GM13977 (cell line): ENCODE results near the gene SLC22A4.

Experiments used
- DNase-seq: peaks from one replicate; pipeline ENCODE4 v3.0.0; 2012; ENCODE audit warnings: low spot score
- in situ Hi-C: fragments of 300-500 bp; cut with MboI; formaldehyde crosslinking; loops from one replicate; pipeline ENCODE4 v1.12.0; 2022; ENCODE audit warnings: low sequenced_read_pairs, low pct_unique_long_range_greater_than_20kb, mixed read lengths, inconsistent platforms; ENCODE audit not compliant: unreplicated experiment
- TF ChIP-seq, protein P1 (sequence below): IDR thresholded peaks from 2 replicates; pipeline ENCODE4 v1.5.1; 2012; ENCODE audit warnings: mild to moderate bottlenecking, control low read depth; ENCODE audit not compliant: insufficient read depth; ENCODE audit errors: extremely low read depth, missing control alignments

Gene SLC22A4

GRCh38 chr5:132300577-132301343, 6.6 kb downstream of the SLC22A4 start:
- TF ChIP-seq, protein P1, sequence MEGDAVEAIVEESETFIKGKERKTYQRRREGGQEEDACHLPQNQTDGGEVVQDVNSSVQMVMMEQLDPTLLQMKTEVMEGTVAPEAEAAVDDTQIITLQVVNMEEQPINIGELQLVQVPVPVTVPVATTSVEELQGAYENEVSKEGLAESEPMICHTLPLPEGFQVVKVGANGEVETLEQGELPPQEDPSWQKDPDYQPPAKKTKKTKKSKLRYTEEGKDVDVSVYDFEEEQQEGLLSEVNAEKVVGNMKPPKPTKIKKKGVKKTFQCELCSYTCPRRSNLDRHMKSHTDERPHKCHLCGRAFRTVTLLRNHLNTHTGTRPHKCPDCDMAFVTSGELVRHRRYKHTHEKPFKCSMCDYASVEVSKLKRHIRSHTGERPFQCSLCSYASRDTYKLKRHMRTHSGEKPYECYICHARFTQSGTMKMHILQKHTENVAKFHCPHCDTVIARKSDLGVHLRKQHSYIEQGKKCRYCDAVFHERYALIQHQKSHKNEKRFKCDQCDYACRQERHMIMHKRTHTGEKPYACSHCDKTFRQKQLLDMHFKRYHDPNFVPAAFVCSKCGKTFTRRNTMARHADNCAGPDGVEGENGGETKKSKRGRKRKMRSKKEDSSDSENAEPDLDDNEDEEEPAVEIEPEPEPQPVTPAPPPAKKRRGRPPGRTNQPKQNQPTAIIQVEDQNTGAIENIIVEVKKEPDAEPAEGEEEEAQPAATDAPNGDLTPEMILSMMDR = no peak
- in situ Hi-C loops = no loop called here
- no peak for DNase-seq

DNA sequence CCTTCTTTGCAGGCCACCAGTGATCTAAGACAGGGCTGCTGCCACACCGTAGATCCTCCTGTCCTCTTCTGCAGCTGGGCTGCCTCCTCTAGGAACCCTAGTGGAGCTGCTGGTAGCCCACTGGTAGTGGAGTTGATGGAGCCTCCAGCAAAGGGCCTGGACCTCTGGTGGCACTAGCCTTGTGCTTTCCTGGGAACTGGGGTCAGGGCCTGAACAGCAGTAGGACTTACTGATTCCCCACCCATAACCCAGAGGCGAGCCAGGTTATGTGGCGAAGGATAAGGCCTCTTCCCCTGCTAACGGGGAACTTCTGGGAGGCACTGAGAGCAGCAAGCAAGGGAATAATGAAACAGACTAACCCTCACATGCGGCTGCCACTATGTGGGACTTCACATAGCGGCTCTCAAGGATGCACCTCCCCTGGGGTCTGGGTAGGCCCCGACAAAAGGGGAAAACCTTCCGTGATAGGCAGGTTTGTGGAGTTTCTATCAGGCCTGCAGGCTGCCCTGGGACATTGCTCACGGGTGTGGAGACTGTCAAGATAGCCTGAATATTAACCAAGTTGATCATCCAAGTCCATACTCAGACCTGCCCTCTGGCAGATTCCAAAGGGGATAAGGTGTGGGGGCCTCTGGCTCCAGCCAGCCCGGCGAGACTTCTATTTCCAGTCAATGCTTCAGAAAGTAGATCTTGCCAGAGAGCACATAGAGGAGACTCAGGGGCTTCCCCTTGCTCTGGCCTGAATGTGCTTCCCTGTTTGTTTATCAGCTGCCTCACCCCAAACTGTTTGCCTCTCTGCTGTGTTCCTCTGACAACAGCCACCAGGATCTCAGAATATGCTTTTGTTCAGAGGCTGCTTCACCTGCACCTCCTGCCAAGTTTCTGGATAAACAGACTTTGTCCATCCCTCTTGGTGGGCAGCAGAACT, 7.4 kb downstream of the SLC22A4 start:
- no peak for DNase-seq
- TF ChIP-seq, protein P1 = no peak
- in situ Hi-C loops = no loop called here

GRCh38 chr5:132302413-132302812, 8.2 kb downstream of the SLC22A4 start:
- DNase-seq = no peak
- in situ Hi-C loops = no loop called here
- TF ChIP-seq, protein P1 = no peak

DNA sequence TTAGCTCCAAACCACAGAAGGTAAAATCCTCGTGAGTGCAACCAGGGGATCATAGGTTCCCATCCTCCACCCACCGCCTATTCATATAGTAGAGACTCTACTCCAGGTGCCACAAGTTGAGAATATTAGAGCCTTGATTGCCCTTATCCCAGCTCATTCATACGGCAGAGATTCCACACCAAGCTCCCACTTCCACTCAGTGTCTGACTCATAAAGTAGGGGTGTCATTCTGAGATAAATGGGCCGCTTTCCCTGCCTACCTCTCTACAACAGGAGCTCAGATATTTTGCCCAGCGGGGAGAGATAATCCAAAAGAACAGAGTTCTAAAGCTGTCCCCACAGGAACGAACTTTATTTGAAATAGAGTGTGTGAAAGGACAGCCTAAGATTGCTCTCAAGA, 9.4 kb downstream of the SLC22A4 start:
- DNase-seq = no peak
- TF ChIP-seq, protein P1 = no peak
- in situ Hi-C loops = no loop called here

- in situ Hi-C loops = no loop called here
- TF ChIP-seq, protein P1 = no peak
- DNase-seq = no peak
Observed at GRCh38 chr5:132305420-132305819, 11.2 kb downstream of the SLC22A4 start.

DNA sequence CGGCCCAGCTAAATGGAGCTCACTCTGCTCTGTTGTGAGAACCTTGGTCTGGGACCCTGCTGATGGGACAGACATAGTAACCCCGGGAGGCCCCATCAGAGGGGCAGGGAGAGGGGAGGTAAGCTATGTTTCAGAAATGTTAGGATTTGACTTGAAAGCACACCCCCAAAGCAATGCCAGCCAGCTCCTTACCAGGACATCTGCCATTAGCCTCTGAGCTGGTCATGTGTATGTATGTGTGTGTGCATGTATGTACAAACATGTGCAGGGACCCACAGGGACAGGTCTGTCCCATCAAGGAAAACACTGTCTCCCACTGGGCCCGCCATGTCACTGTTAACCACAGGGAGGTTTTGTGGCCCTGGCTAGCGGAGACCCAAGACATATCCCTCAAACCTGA, 14.5 kb downstream of the SLC22A4 start:
- in situ Hi-C loops = no loop called here
- DNase-seq = no peak
- TF ChIP-seq, protein P1 = no peak
